Activated T-helper 2 cell treated with anti-CD3 and anti-CD28 coated beads, Interferon-gamma antibody, Interleukin-2, Interleukin-4, amounts not matched to agents 10 μg/mL and 5 μg/mL and 100 μg/mL, durations not matched to agents 14 hours and 24 hours and 36 hours (primary cell): ENCODE results near the gene RPS17. TPM values are rescaled to one million over a fixed set of nuclear protein-coding genes. Genes with fewer than 3 reads are reported as not detected.
A peak's percentile ranks its signal among the peaks of the same experiment; 100 is the strongest.
"Not testable (repeated sequence)": the region's sequence is repeated elsewhere in the genome, so short reads cannot be mapped to it uniquely, and the experiment has no call there.

ENCODE experiments used
- DNase-seq: peaks from one replicate; pipeline ENCODE4 v3.0.0; 2021; ENCODE audit warnings: low spot score
- H3K27ac Mint-ChIP-seq: one replicate; pipeline ENCODE4 v1.8.0; 2021; ENCODE audit warnings: mixed read lengths
- H3K27me3 Mint-ChIP-seq: one replicate; pipeline ENCODE4 v1.8.0; 2021; ENCODE audit warnings: low read depth, mixed read lengths
- H3K36me3 Mint-ChIP-seq: one replicate; pipeline ENCODE4 v1.8.0; 2021; ENCODE audit warnings: low read depth, mixed read lengths
- H3K4me1 Mint-ChIP-seq: one replicate; pipeline ENCODE4 v1.8.0; 2021; ENCODE audit warnings: low read depth, mixed read lengths
- H3K4me3 Mint-ChIP-seq: one replicate; pipeline ENCODE4 v1.8.0; 2021; ENCODE audit warnings: low read depth, mild to moderate bottlenecking, moderate library complexity, mixed read lengths
- H3K9me3 Mint-ChIP-seq: one replicate; pipeline ENCODE4 v1.8.0; 2021; ENCODE audit warnings: mixed read lengths
- intact Hi-C: fragments of 100-400 bp; cut with micrococcal nuclease; formaldehyde crosslinking; loops from one replicate; pipeline ENCODE4 v1.15.1; 2023
- total RNA-seq: library from RNA; stranded (reverse); gene quantifications from 2 replicates; pipeline ENCODE4 v1.2.3, GENCODE V29; 2022

The RPS17 gene
- total RNA-seq, 1 donor from 2014 or later: 2,516 TPM

GRCh38 chr15:82531496-82532382 lies 8.5 kb downstream of the RPS17 start:
- Mint-ChIP-seq H3K27me3 (peaks cover 7% of the 10 kb centered on the region), H3K27ac (peak overlapping the region; percentile 14), H3K4me3 (no peak overlapping the region), H3K9me3 (no peaks in the 10 kb centered on the region), H3K36me3 (peaks cover 29% of the 10 kb centered on the region), H3K4me1 (peaks cover 5% of the 10 kb centered on the region)
- no peak for DNase-seq
- intact Hi-C loops: no loop called here

DNA sequence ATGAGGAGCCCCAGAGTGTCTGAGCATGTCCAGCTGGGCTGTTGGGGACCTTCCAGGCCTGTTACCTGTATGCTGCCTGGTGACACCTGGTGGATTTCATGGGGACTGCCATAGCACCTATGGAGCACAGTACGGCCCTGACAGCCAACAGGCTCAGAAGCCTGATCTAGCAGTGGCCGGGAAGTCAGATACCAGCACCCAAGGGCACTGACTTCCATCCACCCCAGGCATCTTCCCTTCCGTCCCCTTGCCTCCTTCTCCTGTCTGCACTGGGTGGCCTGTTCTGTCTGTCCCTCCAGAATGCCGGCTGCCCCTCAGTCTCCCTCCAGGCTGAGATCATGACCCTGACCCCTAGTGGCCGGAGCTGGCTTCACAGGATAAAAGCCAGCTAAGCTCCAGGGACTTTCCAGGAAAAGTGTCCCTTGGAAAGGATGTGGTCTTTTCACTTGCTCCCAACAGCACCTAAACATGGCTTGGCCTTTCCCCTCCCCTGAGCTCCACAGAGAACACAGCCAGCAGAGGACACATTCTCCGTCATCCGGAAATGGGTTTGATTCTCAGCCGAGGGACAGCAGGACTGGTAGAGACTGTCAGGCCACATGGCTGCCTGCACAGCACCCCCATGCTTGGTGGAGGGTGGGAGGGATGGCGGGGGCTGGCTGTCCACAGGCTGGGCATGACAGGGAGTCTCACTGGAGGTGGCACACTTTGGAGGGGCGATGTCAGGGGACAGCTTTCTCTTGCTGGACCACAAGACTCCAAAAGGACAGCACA lies 9.5 kb downstream of the RPS17 start:
- DNase-seq: peak; percentile 64
- Mint-ChIP-seq H3K27ac (peak overlapping the region; percentile 53), H3K9me3 (no peaks in the 10 kb centered on the region), H3K36me3 (peaks cover 20% of the 10 kb centered on the region), H3K4me3 (no peak overlapping the region), H3K27me3 (peaks cover 7% of the 10 kb centered on the region), H3K4me1 (peaks cover 3% of the 10 kb centered on the region)
- intact Hi-C loops: no loop called here

DNA sequence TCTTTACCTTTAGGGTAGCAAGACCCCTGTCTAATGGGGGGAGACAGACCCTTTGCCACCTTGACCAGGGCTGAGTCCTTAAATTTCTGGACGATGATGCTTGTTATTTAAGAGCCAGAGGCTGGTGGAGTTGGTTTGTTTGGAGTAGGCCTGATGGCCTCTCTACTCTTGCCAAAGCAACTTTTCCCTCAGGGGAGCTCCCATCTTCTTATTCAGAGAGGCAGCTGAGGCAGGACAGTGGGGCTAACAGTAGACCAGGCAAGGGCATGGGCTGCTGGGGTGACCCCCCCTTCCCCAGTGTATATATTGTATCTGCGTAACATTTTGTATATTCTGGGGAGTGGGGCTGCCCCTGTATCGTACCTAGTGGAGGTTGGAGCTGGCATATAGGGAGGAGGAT lies 10.3 kb downstream of the RPS17 start:
- H3K4me1 Mint-ChIP-seq: peaks cover 3% of the 10 kb centered on the region
- peaks cover 12% of the 10 kb centered on the region for H3K36me3 Mint-ChIP-seq
- H3K4me3 Mint-ChIP-seq: no peak overlapping the region
- peaks cover 7% of the 10 kb centered on the region for H3K27me3 Mint-ChIP-seq
- DNase-seq: no peak
- intact Hi-C loops: no loop called here
- no peaks in the 10 kb centered on the region for H3K9me3 Mint-ChIP-seq
- no peak overlapping the region for H3K27ac Mint-ChIP-seq

- H3K27me3 Mint-ChIP-seq, DNase-seq, intact Hi-C loops, H3K4me1 Mint-ChIP-seq, H3K27ac Mint-ChIP-seq, H3K36me3 Mint-ChIP-seq, H3K9me3 Mint-ChIP-seq, H3K4me3 Mint-ChIP-seq: not testable (repeated sequence)
Measured at GRCh38 chr15:82513587-82513986, 26.7 kb downstream of the RPS17 start.

DNA sequence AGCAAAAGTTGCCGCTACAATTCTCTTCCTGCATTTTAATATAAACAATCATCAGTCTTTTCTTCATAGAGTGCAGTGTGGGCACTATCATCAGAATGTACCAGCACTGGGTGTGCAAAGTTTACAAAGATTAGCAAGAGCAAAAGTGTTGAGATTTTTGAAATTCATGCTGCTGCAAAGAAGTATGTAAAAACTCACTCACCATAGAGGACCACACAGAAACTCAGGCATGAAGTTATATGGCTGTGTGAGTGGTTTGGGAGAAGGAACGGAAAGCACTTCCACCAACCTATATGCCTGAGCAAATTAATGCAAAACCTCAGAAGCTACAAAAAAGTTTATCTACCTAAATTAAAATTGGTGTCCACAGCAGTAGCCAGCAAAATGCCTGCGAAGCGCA lies 32.6 kb downstream of the RPS17 start:
- H3K27ac Mint-ChIP-seq, H3K4me1 Mint-ChIP-seq, H3K9me3 Mint-ChIP-seq, H3K36me3 Mint-ChIP-seq, DNase-seq, H3K27me3 Mint-ChIP-seq, H3K4me3 Mint-ChIP-seq, intact Hi-C loops: not testable (repeated sequence)

DNA sequence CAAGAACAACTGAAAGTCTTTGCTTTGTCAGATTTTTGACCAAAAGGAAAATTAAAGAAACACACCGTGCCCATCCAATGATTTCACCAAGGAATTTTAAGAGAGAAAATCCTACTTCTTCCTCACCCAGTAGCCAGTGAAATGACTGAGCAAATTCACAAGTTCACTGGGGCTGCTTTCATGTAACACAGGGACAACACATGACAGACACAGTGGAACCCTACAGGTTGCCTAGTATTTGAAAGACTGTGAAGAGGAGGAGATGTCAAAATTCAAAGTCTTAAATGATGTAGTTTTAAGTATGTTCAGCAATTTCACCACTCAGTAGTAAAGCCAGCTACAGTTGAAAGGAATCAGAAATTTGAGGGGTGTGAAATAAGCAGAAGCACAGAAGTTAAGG lies 33.2 kb downstream of the RPS17 start:
- H3K4me3 Mint-ChIP-seq, DNase-seq, H3K9me3 Mint-ChIP-seq, intact Hi-C loops, H3K27me3 Mint-ChIP-seq, H3K4me1 Mint-ChIP-seq, H3K36me3 Mint-ChIP-seq, H3K27ac Mint-ChIP-seq: not testable (repeated sequence)

DNA sequence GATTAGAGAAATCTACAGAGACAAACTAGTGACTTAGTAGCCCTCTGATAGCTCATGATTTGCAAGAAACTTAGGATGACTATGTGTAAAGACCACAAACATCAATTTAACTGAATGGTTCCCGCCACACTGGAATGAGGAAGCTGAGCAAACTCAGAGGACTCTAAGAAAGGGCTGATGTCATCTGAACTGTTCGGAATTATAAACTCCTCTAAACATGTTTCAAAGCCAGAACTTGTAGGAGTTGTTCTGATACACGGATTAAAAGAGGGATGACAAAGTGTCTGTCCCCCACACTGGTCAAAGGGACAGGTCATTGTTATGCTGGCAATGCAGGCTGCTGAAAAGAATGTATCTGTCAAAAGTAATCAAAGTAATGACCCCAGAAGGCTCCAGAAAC lies 34.4 kb downstream of the RPS17 start:
- DNase-seq, H3K27me3 Mint-ChIP-seq, H3K36me3 Mint-ChIP-seq, H3K4me3 Mint-ChIP-seq, H3K27ac Mint-ChIP-seq, H3K4me1 Mint-ChIP-seq, intact Hi-C loops, H3K9me3 Mint-ChIP-seq: not testable (repeated sequence)

DNA sequence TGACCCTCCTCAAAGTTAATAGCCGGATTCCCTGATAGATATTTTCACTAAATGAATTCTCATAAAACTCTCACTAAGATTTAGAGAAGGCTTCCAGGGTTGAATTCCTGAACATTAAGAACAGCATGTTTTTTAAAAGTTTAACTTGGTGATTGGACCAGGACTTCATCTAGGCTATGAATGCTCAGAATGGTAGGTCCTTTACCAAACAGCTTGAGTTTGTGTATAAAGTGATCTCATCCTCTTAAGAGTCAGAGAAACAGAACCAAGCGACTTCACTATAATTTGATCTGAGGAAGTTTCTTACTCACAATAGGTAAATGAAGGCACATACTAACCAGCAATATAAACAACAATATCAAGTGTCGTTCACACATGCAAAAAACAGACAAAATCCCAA lies 36.2 kb downstream of the RPS17 start:
- H3K4me1 Mint-ChIP-seq, H3K27ac Mint-ChIP-seq, DNase-seq: not testable (repeated sequence)

GRCh38 chr15:82502700-82503339 lies 37.4 kb downstream of the RPS17 start:
- H3K4me1 Mint-ChIP-seq, H3K9me3 Mint-ChIP-seq, H3K36me3 Mint-ChIP-seq, H3K27ac Mint-ChIP-seq, intact Hi-C loops, H3K27me3 Mint-ChIP-seq, H3K4me3 Mint-ChIP-seq, DNase-seq: not testable (repeated sequence)

More for the DNA sequence above, 36.2 kb downstream of the RPS17 start:
- H3K36me3 Mint-ChIP-seq, H3K9me3 Mint-ChIP-seq, intact Hi-C loops, H3K27me3 Mint-ChIP-seq, H3K4me3 Mint-ChIP-seq: not testable (repeated sequence)

DNA sequence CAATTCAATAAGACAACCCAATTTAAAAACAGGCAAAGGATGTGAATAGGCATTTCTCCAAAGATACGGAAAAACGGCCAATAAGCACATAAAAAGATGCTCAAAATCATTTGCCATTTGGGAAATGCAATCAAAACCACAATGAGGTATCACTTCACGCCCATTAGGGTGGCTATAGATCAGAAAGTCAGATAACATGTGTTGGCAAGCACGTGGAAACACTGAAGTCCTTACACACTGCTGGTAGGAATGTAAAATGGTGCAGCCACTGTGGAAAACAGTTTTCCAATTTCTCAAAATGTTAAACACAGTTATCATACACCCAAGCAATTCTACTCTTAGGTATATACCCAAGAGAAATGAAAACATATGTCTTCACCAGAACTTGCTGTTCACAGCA lies 39.5 kb downstream of the RPS17 start:
- H3K4me1 Mint-ChIP-seq, H3K27me3 Mint-ChIP-seq, intact Hi-C loops, H3K36me3 Mint-ChIP-seq, H3K27ac Mint-ChIP-seq, H3K4me3 Mint-ChIP-seq, DNase-seq, H3K9me3 Mint-ChIP-seq: not testable (repeated sequence)

GRCh38 chr15:82497978-82498377 lies 42.3 kb downstream of the RPS17 start:
- H3K9me3 Mint-ChIP-seq, H3K4me3 Mint-ChIP-seq, H3K27me3 Mint-ChIP-seq, H3K27ac Mint-ChIP-seq, DNase-seq, H3K36me3 Mint-ChIP-seq, H3K4me1 Mint-ChIP-seq, intact Hi-C loops: not testable (repeated sequence)

DNA sequence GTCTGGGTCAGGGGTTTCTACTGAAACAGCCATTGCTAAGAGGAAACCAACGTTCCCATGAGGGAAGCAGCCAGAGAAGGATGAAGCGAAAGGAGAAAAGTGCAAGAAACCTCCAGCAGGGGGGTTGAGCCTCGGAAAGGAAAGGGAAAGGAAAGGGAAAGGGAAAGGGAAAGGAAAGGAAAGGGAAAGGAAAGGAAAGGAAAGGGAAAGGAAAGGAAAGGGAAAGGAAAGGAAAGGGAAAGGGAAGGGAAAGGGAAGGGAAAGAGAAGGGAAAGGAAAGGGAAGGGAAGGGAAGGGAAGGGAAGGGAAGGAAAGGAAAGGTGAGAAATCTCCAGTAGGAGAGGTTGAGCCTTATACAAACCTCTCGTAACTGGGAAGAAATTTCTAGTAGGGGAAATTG lies 52.0 kb downstream of the RPS17 start:
- H3K4me1 Mint-ChIP-seq, H3K27me3 Mint-ChIP-seq, H3K4me3 Mint-ChIP-seq, H3K27ac Mint-ChIP-seq, DNase-seq, intact Hi-C loops, H3K9me3 Mint-ChIP-seq, H3K36me3 Mint-ChIP-seq: not testable (repeated sequence)

DNA sequence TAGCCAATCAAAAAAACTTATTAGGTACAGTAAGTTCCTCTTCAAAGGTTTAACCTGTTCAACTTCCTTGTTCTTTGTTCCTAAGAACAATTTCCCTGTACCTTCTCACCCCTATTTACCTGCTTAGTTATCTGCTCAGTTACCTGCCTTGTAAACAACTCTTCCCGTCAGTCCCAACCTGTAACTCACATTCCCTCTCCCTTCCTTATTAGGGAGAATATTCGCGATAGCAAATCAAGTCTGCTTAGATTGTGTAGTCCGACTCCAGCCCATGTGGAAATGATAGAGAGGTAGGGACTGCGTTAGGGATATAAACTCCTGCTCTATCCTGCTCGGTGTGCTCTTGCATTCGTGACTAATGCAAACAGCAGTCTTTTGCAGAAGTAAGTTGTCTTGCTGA lies 53.2 kb downstream of the RPS17 start:
- H3K36me3 Mint-ChIP-seq, H3K4me3 Mint-ChIP-seq, intact Hi-C loops, DNase-seq, H3K9me3 Mint-ChIP-seq, H3K27ac Mint-ChIP-seq, H3K27me3 Mint-ChIP-seq, H3K4me1 Mint-ChIP-seq: not testable (repeated sequence)
